Kidney glomerular epithelial cell (primary cell): ENCODE measurements around the gene TMEM184B.
A peak's percentile ranks its signal among the peaks of the same experiment; 100 is the strongest.

Experiments used
- DNase-seq: peaks from one replicate; lab custom pipeline; 2025; lab: John Stamatoyannopoulos, UW

Gene TMEM184B

GRCh38 chr22:38308791-38309498 is 36.1 kb upstream of the TMEM184B start:
- DNase-seq = no peak

- peak; percentile 68 for DNase-seq
Observed at GRCh38 chr22:38305471-38306448, 33.0 kb upstream of the TMEM184B start.

GRCh38 chr22:38304526-38304925 is 31.7 kb upstream of the TMEM184B start:
- DNase-seq = no peak

- DNase-seq = no peak
Observed at GRCh38 chr22:38303974-38304373, 31.2 kb upstream of the TMEM184B start.

GRCh38 chr22:38302906-38303305 is 30.1 kb upstream of the TMEM184B start:
- no peak for DNase-seq

GRCh38 chr22:38300946-38301345 is 28.1 kb upstream of the TMEM184B start:
- no peak for DNase-seq

- DNase-seq = no peak
Observed at GRCh38 chr22:38300197-38300945, 27.6 kb upstream of the TMEM184B start.

GRCh38 chr22:38299770-38300102 is 26.9 kb upstream of the TMEM184B start:
- DNase-seq = no peak

GRCh38 chr22:38298312-38299005 is 25.6 kb upstream of the TMEM184B start:
- no peak for DNase-seq

GRCh38 chr22:38296372-38296771 is 23.6 kb upstream of the TMEM184B start:
- no peak for DNase-seq

- no peak for DNase-seq
Observed at GRCh38 chr22:38295863-38296262, 23.1 kb upstream of the TMEM184B start.

GRCh38 chr22:38295339-38295738 is 22.5 kb upstream of the TMEM184B start:
- no peak for DNase-seq

- DNase-seq = no peak
Observed at GRCh38 chr22:38294193-38294592, 21.4 kb upstream of the TMEM184B start.

- no peak for DNase-seq
Observed at GRCh38 chr22:38292694-38293093, 19.9 kb upstream of the TMEM184B start.

- no peak for DNase-seq
Observed at GRCh38 chr22:38291201-38291777, 18.5 kb upstream of the TMEM184B start.

GRCh38 chr22:38290347-38290746 is 17.5 kb upstream of the TMEM184B start:
- DNase-seq = no peak

GRCh38 chr22:38289583-38290082 is 16.8 kb upstream of the TMEM184B start:
- no peak for DNase-seq

- DNase-seq = no peak
Observed at GRCh38 chr22:38286915-38287669, 14.3 kb upstream of the TMEM184B start.

- DNase-seq = no peak
Observed at GRCh38 chr22:38285018-38285417, 12.2 kb upstream of the TMEM184B start.

- DNase-seq = no peak
Observed at GRCh38 chr22:38284042-38284402, 11.2 kb upstream of the TMEM184B start.

- no peak for DNase-seq
Observed at GRCh38 chr22:38282397-38282796, 9.6 kb upstream of the TMEM184B start.
